Fibroblast of lung (primary cell): ENCODE data around the gene MATN3. TPM values are rescaled to one million over a fixed set of nuclear protein-coding genes. Genes with fewer than 3 reads are reported as not detected.

Experiments
- DNase-seq, 2 donors: peaks; one replicate each; pipeline versions ENCODE4 v3.0.0 to v3.0.0-alpha.2; 2010; ENCODE audit warnings: low read depth in 2 of 2
- H2AFZ ChIP-seq: 2 replicates; pipeline ENCODE4 v1.5.1; 2012; ENCODE audit warnings: low read length, control low read depth, inconsistent platforms
- H3K27ac ChIP-seq: 2 replicates; pipeline ENCODE4 v1.5.1; 2011; ENCODE audit warnings: low read length, control low read depth; ENCODE audit not compliant: insufficient read depth
- H3K27me3 ChIP-seq: 2 replicates; pipeline ENCODE4 v1.5.1; 2011; ENCODE audit warnings: mild to moderate bottlenecking, low read length; ENCODE audit not compliant: control insufficient read depth, insufficient read depth
- H3K36me3 ChIP-seq: 2 replicates; pipeline ENCODE4 v1.5.1; 2011; ENCODE audit warnings: low read length; ENCODE audit not compliant: control insufficient read depth, insufficient read depth
- H3K4me1 ChIP-seq: 2 replicates; pipeline ENCODE4 v1.5.1; 2011; ENCODE audit warnings: low read length; ENCODE audit not compliant: control insufficient read depth, insufficient read depth; ENCODE audit errors: extremely low read depth
- H3K4me2 ChIP-seq: 2 replicates; pipeline ENCODE4 v1.5.1; 2011; ENCODE audit warnings: low read length, control low read depth; ENCODE audit not compliant: insufficient read depth; ENCODE audit errors: extremely low read depth
- H3K4me3 ChIP-seq, 4 experiments: fragments of 200-600 bp in 1 of 4; sonication (generic) in 1 of 4; replicated peaks in 1 of 4; 2 replicates each; pipeline ENCODE4 v1.5.1; 2011 to 2016; ENCODE audit warnings: low read length in 4 of 4, low read depth in 3 of 4, mild to moderate bottlenecking in 3 of 4, control low read depth in 2 of 4, inconsistent platforms in 1 of 4, mixed read lengths in 1 of 4; ENCODE audit not compliant: insufficient read depth in 1 of 4; ENCODE audit errors: control extremely low read depth in 1 of 4
- H3K79me2 ChIP-seq: 2 replicates; pipeline ENCODE4 v1.5.1; 2012; ENCODE audit warnings: mild to moderate bottlenecking, low read length, inconsistent platforms; ENCODE audit not compliant: control insufficient read depth, insufficient read depth
- H3K9ac ChIP-seq: 2 replicates; pipeline ENCODE4 v1.5.1; 2011; ENCODE audit warnings: mild to moderate bottlenecking, low read length, control low read depth; ENCODE audit not compliant: insufficient read depth
- H3K9me3 ChIP-seq: 2 replicates; pipeline ENCODE4 v1.5.1; 2012; ENCODE audit warnings: low read depth, low read length; ENCODE audit not compliant: control insufficient read depth, insufficient read depth
- H4K20me1 ChIP-seq: 2 replicates; pipeline ENCODE4 v1.5.1; 2011; ENCODE audit warnings: low read length; ENCODE audit not compliant: control insufficient read depth, insufficient read depth; ENCODE audit errors: extremely low read depth
- EZH2 ChIP-seq: IDR thresholded peaks from 2 replicates; pipeline ENCODE4 v1.5.1; 2012; ENCODE audit warnings: low read length, control low read depth, mild to moderate bottlenecking; ENCODE audit errors: missing control alignments
- polyA plus RNA-seq, 2 donors: library from polyadenylated mRNA; depleted of rRNA in 1 of 2; stranded (reverse) in 1 of 2; unstranded in 1 of 2; fragments of >200 nt; gene quantifications; 2 replicates each; pipeline ENCODE4 v1.2.1, GENCODE V29; 2011 to 2012; ENCODE audit warnings: missing spikeins in 1 of 2
- total RNA-seq: library from RNA; depleted of rRNA; stranded (reverse); fragments of >200 nt; gene quantifications from 2 replicates; pipeline ENCODE4 v1.2.1, GENCODE V29; 2014
- TF ChIP-seq, protein P1 (sequence below), 2 donors: IDR thresholded peaks in 1 of 2; conservative IDR thresholded peaks in 1 of 2; 1 replicate in 1 of 2; 2 replicates in 1 of 2; pipeline ENCODE4 v1.5.1; 2011 to 2012; ENCODE audit warnings: low read length in 2 of 2, control low read depth in 1 of 2, inconsistent platforms in 1 of 2, low read depth in 1 of 2, mild to moderate bottlenecking in 1 of 2

The MATN3 gene
- total and polyA plus RNA-seq, 2 donors (not counting 1 experiment from before 2014, with no cell fraction given) = 2.3 to 6.9 TPM

- H3K79me2 ChIP-seq = peaks cover 41% of the 10 kb centered on the region
- H2AFZ ChIP-seq = no peak overlapping the region
- no peaks in the 10 kb centered on the region for H3K4me1 ChIP-seq
- no peaks in the 10 kb centered on the region for H3K9me3 ChIP-seq
- no peak for DNase-seq
- TF ChIP-seq, protein P1, sequence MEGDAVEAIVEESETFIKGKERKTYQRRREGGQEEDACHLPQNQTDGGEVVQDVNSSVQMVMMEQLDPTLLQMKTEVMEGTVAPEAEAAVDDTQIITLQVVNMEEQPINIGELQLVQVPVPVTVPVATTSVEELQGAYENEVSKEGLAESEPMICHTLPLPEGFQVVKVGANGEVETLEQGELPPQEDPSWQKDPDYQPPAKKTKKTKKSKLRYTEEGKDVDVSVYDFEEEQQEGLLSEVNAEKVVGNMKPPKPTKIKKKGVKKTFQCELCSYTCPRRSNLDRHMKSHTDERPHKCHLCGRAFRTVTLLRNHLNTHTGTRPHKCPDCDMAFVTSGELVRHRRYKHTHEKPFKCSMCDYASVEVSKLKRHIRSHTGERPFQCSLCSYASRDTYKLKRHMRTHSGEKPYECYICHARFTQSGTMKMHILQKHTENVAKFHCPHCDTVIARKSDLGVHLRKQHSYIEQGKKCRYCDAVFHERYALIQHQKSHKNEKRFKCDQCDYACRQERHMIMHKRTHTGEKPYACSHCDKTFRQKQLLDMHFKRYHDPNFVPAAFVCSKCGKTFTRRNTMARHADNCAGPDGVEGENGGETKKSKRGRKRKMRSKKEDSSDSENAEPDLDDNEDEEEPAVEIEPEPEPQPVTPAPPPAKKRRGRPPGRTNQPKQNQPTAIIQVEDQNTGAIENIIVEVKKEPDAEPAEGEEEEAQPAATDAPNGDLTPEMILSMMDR (conservative IDR thresholded peaks at IDR 0.05 in 1 of 2, IDR thresholded peaks at IDR 0.05 in 1 of 2; ENCODE audit: low read depth in 1 of 2, low read length in 2 of 2) = no peak
- no peak for TF ChIP-seq EZH2
- no peaks in the 10 kb centered on the region for H3K27me3 ChIP-seq
- H3K36me3 ChIP-seq = peaks cover 20% of the 10 kb centered on the region
- no peak overlapping the region for H3K27ac ChIP-seq
- H3K9ac ChIP-seq = no peak overlapping the region
- H3K4me3 ChIP-seq = no peak overlapping the region
- H4K20me1 ChIP-seq = no peaks in the 10 kb centered on the region
- H3K4me2 ChIP-seq = no peak overlapping the region
Measured at GRCh38 chr2:20037660-20038059, 25.2 kb upstream of the MATN3 start.

DNA sequence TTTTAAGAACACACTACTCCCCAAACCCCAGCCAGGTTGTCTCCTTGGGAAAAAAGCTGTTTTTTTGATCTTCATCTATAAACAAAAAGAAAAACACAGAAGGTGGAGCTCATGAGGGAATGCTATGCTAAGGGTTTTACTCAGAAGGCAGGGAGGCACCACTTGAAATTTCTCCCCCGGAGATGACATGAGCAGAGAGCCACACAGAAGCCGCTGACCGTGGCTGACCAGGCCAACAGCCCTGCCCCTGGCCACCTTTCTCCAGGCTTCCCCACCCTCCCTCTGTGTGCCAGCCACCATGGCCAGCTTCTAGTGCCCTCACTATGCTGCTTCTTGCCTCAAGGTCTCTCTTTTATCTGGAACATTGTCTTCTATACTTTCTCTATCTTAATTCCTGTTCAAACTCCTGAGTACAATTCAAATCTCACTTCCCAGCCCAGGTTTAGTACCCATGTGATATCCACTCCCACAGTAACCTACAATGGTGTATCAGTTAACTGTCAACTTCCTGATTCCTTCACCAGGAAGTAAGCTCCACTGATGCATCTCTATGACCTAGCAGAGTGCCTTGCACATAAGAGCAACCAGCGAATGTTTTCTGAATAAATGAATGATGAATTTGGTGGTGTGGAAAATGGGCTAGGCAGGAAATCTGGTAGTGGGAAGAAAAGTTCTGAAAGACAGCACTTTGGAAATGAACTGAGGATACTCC, 23.6 kb upstream of the MATN3 start:
- DNase-seq = no peak
- H3K36me3 ChIP-seq = peaks cover 24% of the 10 kb centered on the region
- no peak overlapping the region for H3K27ac ChIP-seq
- peaks cover 27% of the 10 kb centered on the region for H3K79me2 ChIP-seq
- H3K27me3 ChIP-seq = no peaks in the 10 kb centered on the region
- no peaks in the 10 kb centered on the region for H4K20me1 ChIP-seq
- H3K4me2 ChIP-seq = no peak overlapping the region
- no peaks in the 10 kb centered on the region for H3K9me3 ChIP-seq
- no peak overlapping the region for H3K4me3 ChIP-seq
- H3K4me1 ChIP-seq = no peaks in the 10 kb centered on the region
- TF ChIP-seq, protein P1 (conservative IDR thresholded peaks at IDR 0.05 in 1 of 2, IDR thresholded peaks at IDR 0.05 in 1 of 2; ENCODE audit: low read depth in 1 of 2, low read length in 2 of 2) = no peak
- no peak for TF ChIP-seq EZH2
- H2AFZ ChIP-seq = no peak overlapping the region
- H3K9ac ChIP-seq = no peak overlapping the region

- TF ChIP-seq, protein P1 (conservative IDR thresholded peaks at IDR 0.05 in 1 of 2, IDR thresholded peaks at IDR 0.05 in 1 of 2; ENCODE audit: low read depth in 1 of 2, low read length in 2 of 2) = no peak
- TF ChIP-seq EZH2 = no peak
- H3K9ac ChIP-seq = no peak overlapping the region
- no peak overlapping the region for H3K27ac ChIP-seq
- peaks cover 20% of the 10 kb centered on the region for H3K79me2 ChIP-seq
- no peaks in the 10 kb centered on the region for H3K27me3 ChIP-seq
- no peaks in the 10 kb centered on the region for H3K4me1 ChIP-seq
- no peak overlapping the region for H3K4me2 ChIP-seq
- no peak overlapping the region for H3K4me3 ChIP-seq
- H3K36me3 ChIP-seq = peaks cover 26% of the 10 kb centered on the region
- no peaks in the 10 kb centered on the region for H3K9me3 ChIP-seq
- no peak for DNase-seq
- no peak overlapping the region for H2AFZ ChIP-seq
- H4K20me1 ChIP-seq = no peaks in the 10 kb centered on the region
Measured at GRCh38 chr2:20034821-20035220, 22.4 kb upstream of the MATN3 start.
